HFF-Myc (cell line): ENCODE results near the gene PNLIP.

ENCODE experiments used
- DNase-seq: peaks from one replicate; pipeline ENCODE4 v3.0.0-alpha.2; 2011; ENCODE audit warnings: low read depth; ENCODE audit errors: extremely low read depth
- H3K4me3 ChIP-seq: replicated peaks from 2 replicates; pipeline ENCODE4 v1.5.1; 2011; ENCODE audit warnings: low read depth, mild to moderate bottlenecking, control low read depth, low read length
- CTCF ChIP-seq: IDR thresholded peaks from 2 replicates; pipeline ENCODE4 v1.5.1; 2012; ENCODE audit warnings: mild to moderate bottlenecking, low read depth, low read length, control low read depth; ENCODE audit errors: missing control alignments

The PNLIP gene

GRCh38 chr10:116593139-116593740 lies 47.5 kb downstream of the PNLIP start:
- no peak overlapping the region for H3K4me3 ChIP-seq
- DNase-seq = no peak
- TF ChIP-seq CTCF = no peak

GRCh38 chr10:116594525-116595035 lies 48.8 kb downstream of the PNLIP start:
- TF ChIP-seq CTCF = no peak
- no peak overlapping the region for H3K4me3 ChIP-seq
- DNase-seq = no peak

GRCh38 chr10:116596062-116596461 lies 50.3 kb downstream of the PNLIP start:
- TF ChIP-seq CTCF = no peak
- no peak overlapping the region for H3K4me3 ChIP-seq
- DNase-seq = no peak

GRCh38 chr10:116597543-116597942 lies 51.8 kb downstream of the PNLIP start:
- DNase-seq = no peak
- TF ChIP-seq CTCF = no peak

DNA sequence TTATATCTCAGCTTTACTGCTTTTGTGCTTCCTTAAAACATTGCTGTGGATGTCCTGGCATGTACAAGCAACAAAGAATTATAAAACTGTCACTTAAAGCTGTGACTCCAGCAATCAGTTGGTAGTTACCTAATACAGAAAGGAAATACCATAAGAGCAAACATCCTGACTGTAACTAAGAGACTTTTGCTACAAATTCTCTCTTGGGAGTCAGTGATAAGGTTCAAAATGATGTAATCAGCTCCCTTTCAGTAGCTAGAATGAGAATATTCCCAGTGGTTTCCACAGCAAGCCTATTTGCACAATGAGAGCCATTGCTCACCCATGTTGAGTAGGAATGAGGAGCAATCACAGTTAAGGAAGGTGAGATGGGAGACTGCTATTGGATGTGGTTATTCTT lies 52.6 kb downstream of the PNLIP start:
- no peak for DNase-seq
- H3K4me3 ChIP-seq = no peak overlapping the region
- TF ChIP-seq CTCF = no peak

More at GRCh38 chr10:116597543-116597942, 51.8 kb downstream of the PNLIP start:
- no peak overlapping the region for H3K4me3 ChIP-seq

GRCh38 chr10:116599991-116600390 lies 54.3 kb downstream of the PNLIP start:
- no peak for DNase-seq
- no peak overlapping the region for H3K4me3 ChIP-seq
- no peak for TF ChIP-seq CTCF
